Osteoblast (primary cell): Measurements from ENCODE around the gene KCTD5. TPM values are rescaled to one million over a fixed set of nuclear protein-coding genes. Genes with fewer than 3 reads are reported as not detected.
A peak's percentile ranks its signal among the peaks of the same experiment; 100 is the strongest.
"Not testable (repeated sequence)": the region's sequence is repeated elsewhere in the genome, so short reads cannot be mapped to it uniquely, and the experiment has no call there.

ENCODE experiments used
- DNase-seq: peaks from one replicate; pipeline ENCODE4 v3.0.0; 2011; ENCODE audit warnings: low spot score, mixed read lengths; ENCODE audit not compliant: insufficient read length; ENCODE audit errors: missing footprints
- H2AFZ ChIP-seq: 2 replicates; pipeline ENCODE4 v1.6.0; 2011; ENCODE audit warnings: mild to moderate bottlenecking, low read length
- H3K27ac ChIP-seq: 2 replicates; pipeline ENCODE4 v1.5.1; 2011; ENCODE audit warnings: mild to moderate bottlenecking, low read depth, low read length, moderate library complexity
- H3K27me3 ChIP-seq: 2 replicates; pipeline ENCODE4 v1.6.0; 2012; ENCODE audit warnings: mild to moderate bottlenecking, control low read depth, inconsistent platforms, low read length, moderate library complexity; ENCODE audit not compliant: insufficient read depth
- H3K36me3 ChIP-seq: 2 replicates; pipeline ENCODE4 v1.5.1; 2011; ENCODE audit warnings: mild to moderate bottlenecking, low read length, control low read depth, moderate library complexity; ENCODE audit not compliant: insufficient read depth
- H3K4me1 ChIP-seq: 2 replicates; pipeline ENCODE4 v1.5.1; 2011; ENCODE audit warnings: mild to moderate bottlenecking, low read length, control low read depth, moderate library complexity; ENCODE audit not compliant: insufficient read depth
- H3K4me2 ChIP-seq: 2 replicates; pipeline ENCODE4 v1.6.0; 2011; ENCODE audit warnings: mild to moderate bottlenecking, low read length; ENCODE audit not compliant: insufficient read depth
- H3K4me3 ChIP-seq: fragments of 200-600 bp; sonication (generic); 3 replicates; pipeline ENCODE4 v1.5.1; 2012; ENCODE audit warnings: mild to moderate bottlenecking, low read length, inconsistent platforms; ENCODE audit not compliant: insufficient read depth
- H3K79me2 ChIP-seq: 2 replicates; pipeline ENCODE4 v1.6.0; 2012; ENCODE audit warnings: mild to moderate bottlenecking, low read length, control low read depth, inconsistent platforms; ENCODE audit not compliant: insufficient read depth
- H3K9me3 ChIP-seq: 2 replicates; pipeline ENCODE4 v1.5.1; 2011; ENCODE audit warnings: low read depth, low read length, control low read depth
- H4K20me1 ChIP-seq: 2 replicates; pipeline ENCODE4 v1.6.0; 2012; ENCODE audit warnings: mild to moderate bottlenecking, low read length, control low read depth; ENCODE audit not compliant: insufficient read depth
- total RNA-seq: library from RNA; depleted of rRNA; stranded (reverse); fragments of >200 nt; gene quantifications from 2 replicates; pipeline ENCODE4 v1.2.3, GENCODE V29; 2012
- TF ChIP-seq, protein P1 (sequence below): IDR thresholded peaks from 2 replicates; pipeline ENCODE4 v1.5.1; 2011; ENCODE audit warnings: mild to moderate bottlenecking, low read depth, low read length, moderate library complexity; ENCODE audit errors: extremely low read depth

KCTD5 gene
- total RNA-seq, 1 donor, result 21.7 TPM

DNA sequence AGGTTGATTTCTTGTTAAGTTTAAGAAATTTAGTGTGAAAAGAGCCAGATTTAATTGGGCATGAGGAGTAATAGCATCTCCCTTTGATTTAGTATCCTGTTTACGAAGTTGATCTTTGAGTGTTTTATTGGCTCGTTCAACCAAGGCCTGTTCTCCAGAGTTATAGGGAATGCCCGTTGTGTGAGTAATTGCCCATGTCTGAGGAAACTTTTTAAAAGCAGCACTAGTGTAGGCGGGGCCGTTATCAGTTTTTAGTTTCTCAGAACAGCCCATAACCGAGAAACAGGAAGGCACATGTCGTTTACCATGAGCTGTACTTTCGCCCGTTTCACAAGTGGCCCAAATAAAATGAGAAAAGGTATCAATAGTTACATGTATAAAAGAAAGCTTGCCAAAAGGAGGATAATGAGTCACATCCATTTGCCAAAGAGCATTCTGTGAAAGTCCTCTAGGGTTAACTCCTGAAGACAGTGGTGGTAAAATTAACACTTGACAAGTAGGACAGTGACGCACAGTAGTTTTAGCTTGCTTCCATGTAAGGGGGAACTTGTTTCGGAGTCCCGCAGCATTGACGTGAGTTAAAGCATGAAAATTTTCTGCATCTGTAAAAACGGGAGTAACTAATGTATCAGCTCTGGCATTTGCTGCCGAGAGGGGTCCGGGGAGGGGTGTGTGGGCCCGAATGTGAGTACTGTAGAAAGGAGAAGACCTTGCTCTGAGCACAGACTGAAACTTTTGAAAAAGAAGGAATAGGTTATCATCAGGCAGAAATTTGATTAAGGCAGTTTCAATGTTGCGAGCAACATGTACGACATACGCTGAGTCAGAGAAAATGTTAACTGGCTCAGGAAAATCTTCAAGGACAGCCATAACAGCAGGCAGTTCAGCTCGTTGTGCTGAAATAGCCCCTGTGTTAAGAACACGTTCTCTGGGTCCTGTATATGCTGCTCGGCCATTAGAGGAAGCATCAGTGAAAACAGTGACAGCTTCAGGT is 18.5 kb upstream of the KCTD5 start:
- H3K27me3 ChIP-seq, result peaks cover 3% of the 10 kb centered on the region
- H3K9me3 ChIP-seq, result no peaks in the 10 kb centered on the region
- peak overlapping the region; percentile 12 for H3K27ac ChIP-seq
- no peak for DNase-seq
- no peaks in the 10 kb centered on the region for H3K79me2 ChIP-seq
- H3K36me3 ChIP-seq, result peaks cover 6% of the 10 kb centered on the region
- peak overlapping the region; percentile 12 for H2AFZ ChIP-seq
- peaks cover 7% of the 10 kb centered on the region for H3K4me1 ChIP-seq
- H3K4me2 ChIP-seq, result peak overlapping the region; percentile 63
- H4K20me1 ChIP-seq, result no peaks in the 10 kb centered on the region
- TF ChIP-seq, protein P1, sequence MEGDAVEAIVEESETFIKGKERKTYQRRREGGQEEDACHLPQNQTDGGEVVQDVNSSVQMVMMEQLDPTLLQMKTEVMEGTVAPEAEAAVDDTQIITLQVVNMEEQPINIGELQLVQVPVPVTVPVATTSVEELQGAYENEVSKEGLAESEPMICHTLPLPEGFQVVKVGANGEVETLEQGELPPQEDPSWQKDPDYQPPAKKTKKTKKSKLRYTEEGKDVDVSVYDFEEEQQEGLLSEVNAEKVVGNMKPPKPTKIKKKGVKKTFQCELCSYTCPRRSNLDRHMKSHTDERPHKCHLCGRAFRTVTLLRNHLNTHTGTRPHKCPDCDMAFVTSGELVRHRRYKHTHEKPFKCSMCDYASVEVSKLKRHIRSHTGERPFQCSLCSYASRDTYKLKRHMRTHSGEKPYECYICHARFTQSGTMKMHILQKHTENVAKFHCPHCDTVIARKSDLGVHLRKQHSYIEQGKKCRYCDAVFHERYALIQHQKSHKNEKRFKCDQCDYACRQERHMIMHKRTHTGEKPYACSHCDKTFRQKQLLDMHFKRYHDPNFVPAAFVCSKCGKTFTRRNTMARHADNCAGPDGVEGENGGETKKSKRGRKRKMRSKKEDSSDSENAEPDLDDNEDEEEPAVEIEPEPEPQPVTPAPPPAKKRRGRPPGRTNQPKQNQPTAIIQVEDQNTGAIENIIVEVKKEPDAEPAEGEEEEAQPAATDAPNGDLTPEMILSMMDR, result no peak
- no peak overlapping the region for H3K4me3 ChIP-seq

DNA sequence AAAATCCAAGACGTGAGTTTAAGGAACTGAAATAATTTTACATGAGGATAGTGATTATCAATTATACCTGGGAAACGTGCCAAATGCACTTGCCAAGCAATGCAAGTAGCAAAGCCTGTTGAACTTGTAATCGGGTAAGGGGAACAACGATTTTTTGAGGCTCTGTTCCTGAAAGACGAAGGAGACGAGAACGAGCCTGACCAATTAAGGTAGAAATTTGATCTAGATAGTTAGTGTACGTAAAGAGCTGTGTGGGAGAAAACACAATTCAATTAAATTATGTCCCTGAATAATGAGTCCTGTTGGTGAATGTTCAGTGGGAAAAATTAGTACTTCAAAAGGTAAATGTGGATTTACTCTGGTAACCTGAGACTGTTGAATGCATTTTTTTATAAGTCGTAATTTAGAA is 17.7 kb upstream of the KCTD5 start:
- H3K27me3 ChIP-seq, result peaks cover 2% of the 10 kb centered on the region
- no peak overlapping the region for H2AFZ ChIP-seq
- no peak overlapping the region for H3K27ac ChIP-seq
- H3K4me1 ChIP-seq, result peaks cover 7% of the 10 kb centered on the region
- H3K4me2 ChIP-seq, result no peak overlapping the region
- peaks cover 6% of the 10 kb centered on the region for H3K36me3 ChIP-seq
- no peak for DNase-seq
- H3K9me3 ChIP-seq, result no peaks in the 10 kb centered on the region
- H3K79me2 ChIP-seq, result no peaks in the 10 kb centered on the region
- TF ChIP-seq, protein P1, result no peak
- H3K4me3 ChIP-seq, result no peak overlapping the region
- H4K20me1 ChIP-seq, result no peaks in the 10 kb centered on the region

GRCh38 chr16:2666671-2667070 is 15.7 kb upstream of the KCTD5 start:
- H4K20me1 ChIP-seq, H2AFZ ChIP-seq, H3K4me1 ChIP-seq, H3K36me3 ChIP-seq, H3K4me2 ChIP-seq, H3K27me3 ChIP-seq, DNase-seq, H3K79me2 ChIP-seq, H3K9me3 ChIP-seq, H3K27ac ChIP-seq, H3K4me3 ChIP-seq: not testable (repeated sequence)

DNA sequence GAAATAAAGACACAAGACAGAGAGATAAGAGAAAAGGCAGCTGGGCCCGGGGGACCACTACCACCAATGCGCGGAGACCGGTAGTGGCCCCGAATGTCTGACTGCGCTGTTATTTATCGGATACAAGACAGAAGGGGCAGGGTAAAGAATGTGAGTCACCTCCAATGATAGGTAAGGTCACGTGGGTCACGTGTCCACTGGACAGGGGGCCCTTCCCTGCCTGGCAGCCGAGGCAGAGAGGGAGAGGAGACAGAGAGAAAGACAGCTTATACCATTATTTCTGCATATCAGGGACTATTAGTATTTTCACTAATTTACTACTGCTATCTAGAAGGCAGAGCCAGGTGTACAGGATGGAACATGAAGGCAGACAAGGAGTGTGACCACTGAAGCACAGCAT is 12.7 kb upstream of the KCTD5 start:
- H3K27ac ChIP-seq, H2AFZ ChIP-seq, H3K36me3 ChIP-seq, H4K20me1 ChIP-seq, DNase-seq, H3K4me2 ChIP-seq, H3K4me3 ChIP-seq, H3K4me1 ChIP-seq, H3K27me3 ChIP-seq, H3K9me3 ChIP-seq: not testable (repeated sequence)
- peaks cover 16% of the 10 kb centered on the region for H3K79me2 ChIP-seq

- H4K20me1 ChIP-seq, H2AFZ ChIP-seq, H3K4me2 ChIP-seq, DNase-seq, H3K4me3 ChIP-seq, H3K27me3 ChIP-seq, H3K27ac ChIP-seq, H3K4me1 ChIP-seq, H3K36me3 ChIP-seq, H3K9me3 ChIP-seq: not testable (repeated sequence)
- TF ChIP-seq, protein P1, result peak; percentile 52
- H3K79me2 ChIP-seq, result peaks cover 16% of the 10 kb centered on the region
Measured at GRCh38 chr16:2670017-2670416, 12.3 kb upstream of the KCTD5 start.
